Vagina (tissue), 2 donors: ENCODE data around the gene CCNT2. TPM values are rescaled to one million over a fixed set of nuclear protein-coding genes. Genes with fewer than 3 reads are reported as not detected.

Experiments
- DNase-seq, 2 donors: peaks; one replicate each; pipeline ENCODE4 v3.0.0-alpha.2; 2017; ENCODE audit errors: extremely low spot score in 2 of 2
- H3K27ac ChIP-seq: fragments of 200-600 bp; sonication (generic); one replicate; pipeline ENCODE4 v1.5.1; 2019
- H3K27me3 ChIP-seq: fragments of 200-600 bp; sonication (generic); one replicate; pipeline ENCODE4 v1.5.1; 2019
- H3K36me3 ChIP-seq, 2 donors: fragments of 200-600 bp; sonication (generic); one replicate each; pipeline ENCODE4 v1.5.1; 2017 to 2019
- H3K4me1 ChIP-seq: fragments of 200-600 bp; sonication (generic); one replicate; pipeline ENCODE4 v1.5.1; 2019
- H3K4me3 ChIP-seq, 2 donors: fragments of 200-600 bp; sonication (generic); 1 replicate in 1 of 2; 2 replicates in 1 of 2; pipeline ENCODE4 v1.5.1; 2016 to 2019
- H3K9me3 ChIP-seq: fragments of 200-600 bp; sonication (generic); one replicate; pipeline ENCODE4 v1.5.1; 2019
- CTCF ChIP-seq, 3 experiments: fragments of 450-650 bp in 2 of 3; fragments of 200-600 bp in 1 of 3; sonication (generic) in 1 of 3; IDR thresholded peaks; one replicate each; pipeline ENCODE4 v1.5.1; 2017 to 2019; ENCODE audit warnings: antibody characterized with exemption in 3 of 3, mild to moderate bottlenecking in 2 of 3, moderate library complexity in 2 of 3
- POLR2A ChIP-seq, 2 donors: fragments of 450-650 bp; IDR thresholded peaks; one replicate each; pipeline ENCODE4 v1.6.1; 2017; ENCODE audit warnings: antibody characterized with exemption in 2 of 2, mild to moderate bottlenecking in 2 of 2, moderate library complexity in 2 of 2
- POLR2AphosphoS5 ChIP-seq, 2 donors: sonication (generic); formaldehyde crosslinking; IDR thresholded peaks; one replicate each; pipeline ENCODE4 v1.9.0; 2017; ENCODE audit warnings: antibody characterized with exemption in 2 of 2, mild to moderate bottlenecking in 2 of 2, low read depth in 1 of 2; ENCODE audit not compliant: insufficient read depth in 1 of 2
- intact Hi-C: fragments of 100-400 bp; cut with DNase I; formaldehyde crosslinking; loops from one replicate; pipeline ENCODE4 v1.15.1; 2023
- total RNA-seq: library from RNA; depleted of rRNA; stranded (reverse); fragments of >200 nt; gene quantifications from one replicate; pipeline ENCODE4 v1.2.3, GENCODE V29; 2016

Gene CCNT2
- total RNA-seq, 1 donor from 2014 or later: 34.6 TPM

GRCh38 chr2:134932864-134933526 is 14.4 kb downstream of the CCNT2 start:
- intact Hi-C loops: no loop called here
- Histone ChIP-seq H3K9me3 (no peaks in the 10 kb centered on the region), H3K27ac (no peak overlapping the region), H3K27me3 (no peaks in the 10 kb centered on the region), H3K4me1 (peaks cover 73% of the 10 kb centered on the region), H3K36me3 (peaks cover 0 to 4% of the 10 kb centered on the region in 2 donors), H3K4me3 (no peak overlapping the region)
- no peak for DNase-seq
- TF ChIP-seq CTCF (IDR thresholded peaks at IDR 0.05): no peak
- no peak for TF ChIP-seq POLR2A (IDR thresholded peaks at IDR 0.05)
- TF ChIP-seq POLR2AphosphoS5 (IDR thresholded peaks at IDR 0.05; ENCODE audit: insufficient read depth in 1 of 2, low read depth in 1 of 2): no peak

- intact Hi-C loops: no loop called here
- H3K9me3 ChIP-seq: no peaks in the 10 kb centered on the region
- H3K4me3 ChIP-seq: no peak overlapping the region
- no peaks in the 10 kb centered on the region for H3K27me3 ChIP-seq
- H3K4me1 ChIP-seq: peaks cover 73% of the 10 kb centered on the region
- TF ChIP-seq POLR2AphosphoS5 (IDR thresholded peaks at IDR 0.05; ENCODE audit: insufficient read depth in 1 of 2, low read depth in 1 of 2) (no peak), CTCF (IDR thresholded peaks at IDR 0.05) (no peak), POLR2A (IDR thresholded peaks at IDR 0.05) (no peak)
- H3K27ac ChIP-seq: no peak overlapping the region
- no peak for DNase-seq
- H3K36me3 ChIP-seq: peaks cover 0 to 9% of the 10 kb centered on the region in 2 donors
These were observed 15.1 kb downstream of the CCNT2 start for GRCh38 chr2:134933732-134934131.

GRCh38 chr2:134934150-134934549 is 15.5 kb downstream of the CCNT2 start:
- Histone ChIP-seq H3K27ac (no peak overlapping the region), H3K4me1 (peaks cover 70% of the 10 kb centered on the region), H3K27me3 (no peaks in the 10 kb centered on the region), H3K9me3 (no peaks in the 10 kb centered on the region), H3K36me3 (peaks cover 0 to 11% of the 10 kb centered on the region in 2 donors), H3K4me3 (no peak overlapping the region)
- TF ChIP-seq CTCF (IDR thresholded peaks at IDR 0.05): no peak
- TF ChIP-seq POLR2A (IDR thresholded peaks at IDR 0.05): no peak
- TF ChIP-seq POLR2AphosphoS5 (IDR thresholded peaks at IDR 0.05; ENCODE audit: insufficient read depth in 1 of 2, low read depth in 1 of 2): no peak
- no peak for DNase-seq
- intact Hi-C loops: no loop called here

GRCh38 chr2:134934641-134935040 is 16.0 kb downstream of the CCNT2 start:
- H3K27ac ChIP-seq: no peak overlapping the region
- TF ChIP-seq CTCF (IDR thresholded peaks at IDR 0.05) (no peak), POLR2AphosphoS5 (IDR thresholded peaks at IDR 0.05; ENCODE audit: insufficient read depth in 1 of 2, low read depth in 1 of 2) (no peak)
- H3K36me3 ChIP-seq: peaks cover 0 to 16% of the 10 kb centered on the region in 2 donors
- no peaks in the 10 kb centered on the region for H3K27me3 ChIP-seq
- H3K9me3 ChIP-seq: no peaks in the 10 kb centered on the region
- H3K4me3 ChIP-seq: no peak overlapping the region
- intact Hi-C loops: no loop called here
- DNase-seq: no peak
- H3K4me1 ChIP-seq: peaks cover 67% of the 10 kb centered on the region

- H3K36me3 ChIP-seq: peaks cover 0 to 29% of the 10 kb centered on the region in 2 donors
- H3K27ac ChIP-seq: no peak overlapping the region
- H3K4me3 ChIP-seq: no peak overlapping the region
- peaks cover 62% of the 10 kb centered on the region for H3K4me1 ChIP-seq
- DNase-seq: no peak
- no peaks in the 10 kb centered on the region for H3K27me3 ChIP-seq
- intact Hi-C loops: no loop called here
- no peaks in the 10 kb centered on the region for H3K9me3 ChIP-seq
- no peak for TF ChIP-seq POLR2AphosphoS5 (IDR thresholded peaks at IDR 0.05; ENCODE audit: insufficient read depth in 1 of 2, low read depth in 1 of 2)
- no peak for TF ChIP-seq POLR2A (IDR thresholded peaks at IDR 0.05)
- TF ChIP-seq CTCF (IDR thresholded peaks at IDR 0.05): no peak
These were observed 18.1 kb downstream of the CCNT2 start for GRCh38 chr2:134936691-134937090.
